ENCODE data around the gene KIAA1958. TPM values are rescaled to one million over a fixed set of nuclear protein-coding genes. Genes with fewer than 3 reads are reported as not detected.

The KIAA1958 gene
- polyA plus RNA-seq, 3 donors, result 1.9 to 4.2 (median 1.9) TPM

- intact Hi-C loops (cut with micrococcal nuclease), result no loop called here
- H3K9ac ChIP-seq (ENCODE audit: insufficient read depth, low read length, poor library complexity, severe bottlenecking), result no peak overlapping the region
- no peak for DNase-seq
- no peaks in the 10 kb centered on the region for H3K9me3 ChIP-seq (replicated peaks in 1 of 2; ENCODE audit: control insufficient read depth in 1 of 2, insufficient read depth in 1 of 2, low read length in 2 of 2)
- H3K27me3 ChIP-seq (ENCODE audit: control insufficient read depth in 2 of 2, insufficient read depth in 2 of 2, low read length in 2 of 2), result no peaks in the 10 kb centered on the region
- no peaks in the 10 kb centered on the region for H3K4me1 ChIP-seq (ENCODE audit: control insufficient read depth in 1 of 2, insufficient read depth in 2 of 2, low read length in 2 of 2)
- Mint-ChIP-seq H3K9me3 (peaks cover 0 to 1% (median 0%) of the 10 kb centered on the region in 7 donors), H3K27ac (no peak overlapping the region), H3K4me3 (no peak overlapping the region), H3K27me3 (ENCODE audit: low read depth in 3 of 3) (peaks cover 0 to 1% (median 1%) of the 10 kb centered on the region in 3 donors), H3K4me1 (no peaks in the 10 kb centered on the region), H3K36me3 (peaks cover 0 to 2% of the 10 kb centered on the region in 2 donors)
- TF ChIP-seq, protein P1, sequence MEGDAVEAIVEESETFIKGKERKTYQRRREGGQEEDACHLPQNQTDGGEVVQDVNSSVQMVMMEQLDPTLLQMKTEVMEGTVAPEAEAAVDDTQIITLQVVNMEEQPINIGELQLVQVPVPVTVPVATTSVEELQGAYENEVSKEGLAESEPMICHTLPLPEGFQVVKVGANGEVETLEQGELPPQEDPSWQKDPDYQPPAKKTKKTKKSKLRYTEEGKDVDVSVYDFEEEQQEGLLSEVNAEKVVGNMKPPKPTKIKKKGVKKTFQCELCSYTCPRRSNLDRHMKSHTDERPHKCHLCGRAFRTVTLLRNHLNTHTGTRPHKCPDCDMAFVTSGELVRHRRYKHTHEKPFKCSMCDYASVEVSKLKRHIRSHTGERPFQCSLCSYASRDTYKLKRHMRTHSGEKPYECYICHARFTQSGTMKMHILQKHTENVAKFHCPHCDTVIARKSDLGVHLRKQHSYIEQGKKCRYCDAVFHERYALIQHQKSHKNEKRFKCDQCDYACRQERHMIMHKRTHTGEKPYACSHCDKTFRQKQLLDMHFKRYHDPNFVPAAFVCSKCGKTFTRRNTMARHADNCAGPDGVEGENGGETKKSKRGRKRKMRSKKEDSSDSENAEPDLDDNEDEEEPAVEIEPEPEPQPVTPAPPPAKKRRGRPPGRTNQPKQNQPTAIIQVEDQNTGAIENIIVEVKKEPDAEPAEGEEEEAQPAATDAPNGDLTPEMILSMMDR (IDR thresholded peaks at IDR 0.05), result no peak
- peaks cover 12% of the 10 kb centered on the region for H3K79me2 ChIP-seq (ENCODE audit: insufficient read depth, low read length)
- 90% methylated on average over 2 of the region's 3 CpGs for WGBS (ENCODE audit: insufficient coverage)
- no peak overlapping the region for H3K4me2 ChIP-seq (replicated peaks; ENCODE audit: extremely low read depth, low read length, poor library complexity, severe bottlenecking)
- H4K20me1 ChIP-seq (ENCODE audit: insufficient read depth, low read length), result no peaks in the 10 kb centered on the region
- H3K27ac ChIP-seq (ENCODE audit: low read depth in 1 of 2, low read length in 2 of 2), result no peak overlapping the region
- no peak overlapping the region for H3K4me3 ChIP-seq (replicated peaks in 1 of 3; ENCODE audit: low read depth in 2 of 3, low read length in 3 of 3)
- no peak overlapping the region for H2AFZ ChIP-seq (ENCODE audit: insufficient read depth, low read depth, low read length, poor library complexity, severe bottlenecking)
- no peaks in the 10 kb centered on the region for H3K36me3 ChIP-seq (replicated peaks in 1 of 2; ENCODE audit: control insufficient read depth in 1 of 2, insufficient read depth in 2 of 2, low read length in 2 of 2)
Observed at GRCh38 chr9:112555101-112555643, 68.5 kb downstream of the KIAA1958 start.

DNA sequence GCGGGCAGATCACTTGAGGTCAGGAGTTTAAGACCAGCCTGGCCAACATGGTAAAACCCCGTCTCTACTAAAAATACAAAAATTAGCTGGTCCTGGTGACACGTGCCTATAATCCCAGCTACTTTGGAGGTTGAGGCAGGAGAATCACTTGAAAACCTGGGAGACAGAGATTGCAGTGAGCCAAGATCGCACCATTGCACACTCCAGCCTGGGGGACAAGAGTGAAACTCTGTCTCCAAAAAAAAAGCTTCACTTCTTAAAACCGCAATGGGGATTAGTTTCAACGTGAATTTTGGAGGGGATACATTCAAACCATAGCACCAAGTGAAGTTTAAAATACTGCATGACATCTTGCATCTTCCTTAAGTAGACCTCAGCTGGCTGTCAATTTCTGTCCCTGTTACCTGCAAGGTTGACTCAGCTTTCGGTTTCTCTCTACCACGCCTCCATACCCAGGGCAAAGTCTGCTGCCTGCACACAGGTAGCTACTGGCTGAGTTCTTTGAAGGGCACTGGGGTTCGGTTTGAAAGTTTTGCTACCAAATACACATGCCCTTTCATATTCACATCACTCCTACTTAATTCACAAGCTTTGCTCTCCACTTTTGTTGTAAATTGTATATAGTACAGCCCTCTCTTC lies 69.3 kb downstream of the KIAA1958 start:
- Histone ChIP-seq H3K27ac (ENCODE audit: low read depth in 1 of 2, low read length in 2 of 2) (no peak overlapping the region), H2AFZ (ENCODE audit: insufficient read depth, low read depth, low read length, poor library complexity, severe bottlenecking) (no peak overlapping the region), H3K9ac (ENCODE audit: insufficient read depth, low read length, poor library complexity, severe bottlenecking) (no peak overlapping the region), H3K9me3 (replicated peaks in 1 of 2; ENCODE audit: control insufficient read depth in 1 of 2, insufficient read depth in 1 of 2, low read length in 2 of 2) (no peaks in the 10 kb centered on the region), H3K4me2 (replicated peaks; ENCODE audit: extremely low read depth, low read length, poor library complexity, severe bottlenecking) (no peak overlapping the region), H3K36me3 (replicated peaks in 1 of 2; ENCODE audit: control insufficient read depth in 1 of 2, insufficient read depth in 2 of 2, low read length in 2 of 2) (no peaks in the 10 kb centered on the region), H3K4me1 (ENCODE audit: control insufficient read depth in 1 of 2, insufficient read depth in 2 of 2, low read length in 2 of 2) (no peaks in the 10 kb centered on the region), H4K20me1 (ENCODE audit: insufficient read depth, low read length) (no peaks in the 10 kb centered on the region), H3K27me3 (ENCODE audit: control insufficient read depth in 2 of 2, insufficient read depth in 2 of 2, low read length in 2 of 2) (no peaks in the 10 kb centered on the region), H3K4me3 (replicated peaks in 1 of 3; ENCODE audit: low read depth in 2 of 3, low read length in 3 of 3) (no peak overlapping the region), H3K79me2 (ENCODE audit: insufficient read depth, low read length) (peaks cover 6% of the 10 kb centered on the region)
- Mint-ChIP-seq H3K27ac (no peak overlapping the region), H3K4me3 (no peak overlapping the region), H3K4me1 (no peaks in the 10 kb centered on the region), H3K27me3 (ENCODE audit: low read depth in 3 of 3) (peaks cover 0 to 1% (median 1%) of the 10 kb centered on the region in 3 donors), H3K36me3 (peaks cover 0 to 2% of the 10 kb centered on the region in 2 donors), H3K9me3 (peaks cover 0 to 1% (median 0%) of the 10 kb centered on the region in 7 donors)
- TF ChIP-seq, protein P1 (IDR thresholded peaks at IDR 0.05), result no peak
- 93% methylated on average over 2 of the region's 9 CpGs for WGBS (ENCODE audit: insufficient coverage)
- no peak for DNase-seq
- intact Hi-C loops (cut with micrococcal nuclease), result no loop called here

All from CD14-positive monocyte (primary cell).